Measurements from ENCODE around the gene TMEM247.

- TF ChIP-seq PKNOX1 (IDR thresholded peaks at IDR 0.05) = no peak
- no peak for TF ChIP-seq ZNF384 (IDR thresholded peaks at IDR 0.05)
- no peak for TF ChIP-seq NFRKB (IDR thresholded peaks at IDR 0.05)
- no peak for TF ChIP-seq SP1 (IDR thresholded peaks at IDR 0.05)
These were observed 19.7 kb upstream of the TMEM247 start for GRCh38 chr2:46459694-46460093.
